ENCODE measurements around the gene ZNF862. TPM values are rescaled to one million over a fixed set of nuclear protein-coding genes. Genes with fewer than 3 reads are reported as not detected.

ZNF862 gene
- total RNA-seq, 1 donor from 2014 or later, result 1.7 TPM

DNA sequence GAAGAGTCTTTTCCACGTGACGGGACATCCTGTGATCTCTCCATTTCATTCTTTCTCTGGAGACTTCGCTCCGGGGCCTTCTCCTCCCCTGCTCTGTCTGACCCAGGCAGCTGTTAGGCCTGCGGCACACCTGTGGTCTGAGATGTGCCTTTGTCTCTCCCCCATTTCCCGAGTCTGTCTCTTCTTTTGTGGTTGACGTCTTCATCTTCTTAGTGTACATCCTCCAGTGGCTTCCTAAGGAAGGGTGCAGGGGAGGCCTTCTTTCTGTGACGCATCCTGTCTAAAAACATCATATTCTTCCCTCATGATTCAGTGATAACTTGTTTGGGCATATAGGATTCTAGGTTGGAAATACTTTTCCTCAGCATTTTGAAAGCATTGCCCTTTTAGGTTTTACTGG lies 18.4 kb downstream of the ZNF862 start:
- TF ChIP-seq, protein P1, sequence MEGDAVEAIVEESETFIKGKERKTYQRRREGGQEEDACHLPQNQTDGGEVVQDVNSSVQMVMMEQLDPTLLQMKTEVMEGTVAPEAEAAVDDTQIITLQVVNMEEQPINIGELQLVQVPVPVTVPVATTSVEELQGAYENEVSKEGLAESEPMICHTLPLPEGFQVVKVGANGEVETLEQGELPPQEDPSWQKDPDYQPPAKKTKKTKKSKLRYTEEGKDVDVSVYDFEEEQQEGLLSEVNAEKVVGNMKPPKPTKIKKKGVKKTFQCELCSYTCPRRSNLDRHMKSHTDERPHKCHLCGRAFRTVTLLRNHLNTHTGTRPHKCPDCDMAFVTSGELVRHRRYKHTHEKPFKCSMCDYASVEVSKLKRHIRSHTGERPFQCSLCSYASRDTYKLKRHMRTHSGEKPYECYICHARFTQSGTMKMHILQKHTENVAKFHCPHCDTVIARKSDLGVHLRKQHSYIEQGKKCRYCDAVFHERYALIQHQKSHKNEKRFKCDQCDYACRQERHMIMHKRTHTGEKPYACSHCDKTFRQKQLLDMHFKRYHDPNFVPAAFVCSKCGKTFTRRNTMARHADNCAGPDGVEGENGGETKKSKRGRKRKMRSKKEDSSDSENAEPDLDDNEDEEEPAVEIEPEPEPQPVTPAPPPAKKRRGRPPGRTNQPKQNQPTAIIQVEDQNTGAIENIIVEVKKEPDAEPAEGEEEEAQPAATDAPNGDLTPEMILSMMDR (IDR thresholded peaks at IDR 0.05), result no peak
- H3K9me3 ChIP-seq, result no peaks in the 10 kb centered on the region
- H3K4me3 ChIP-seq, result no peak overlapping the region
- H3K36me3 ChIP-seq, result peaks cover 31 to 42% of the 10 kb centered on the region in 2 donors
- intact Hi-C loops (cut with DNase I), result no loop called here
- no peaks in the 10 kb centered on the region for H3K4me1 ChIP-seq
- no peaks in the 10 kb centered on the region for H3K27me3 ChIP-seq
- no peak overlapping the region for H3K27ac ChIP-seq
- DNase-seq (ENCODE audit: low spot score in 2 of 2), result no peak

DNA sequence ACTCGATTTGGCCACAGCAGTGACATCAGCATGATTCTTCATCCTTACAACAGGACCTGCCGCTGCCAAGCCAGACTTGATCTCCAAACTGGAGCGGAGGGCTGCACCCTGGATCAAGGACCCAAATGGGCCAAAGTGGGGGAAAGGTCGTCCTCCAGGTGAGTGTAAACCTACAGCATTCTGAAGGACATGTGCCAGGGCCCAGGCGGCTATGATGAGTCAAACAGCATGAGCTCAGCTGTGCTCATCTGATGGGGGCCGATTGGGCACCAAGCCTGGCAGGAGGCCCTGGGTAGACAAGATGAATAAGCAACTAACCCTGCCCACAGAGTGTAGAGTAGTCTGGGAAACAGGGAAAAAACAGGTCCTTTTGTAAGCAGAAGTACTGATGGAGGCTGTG lies 21.2 kb downstream of the ZNF862 start:
- Histone ChIP-seq H3K9me3 (no peaks in the 10 kb centered on the region), H3K27me3 (no peaks in the 10 kb centered on the region), H3K4me3 (no peak overlapping the region), H3K27ac (no peak overlapping the region), H3K36me3 (peaks cover 47 to 58% of the 10 kb centered on the region in 2 donors), H3K4me1 (no peaks in the 10 kb centered on the region)
- TF ChIP-seq, protein P1 (IDR thresholded peaks at IDR 0.05), result no peak
- no peak for DNase-seq (ENCODE audit: low spot score in 2 of 2)
- intact Hi-C loops (cut with DNase I), result no loop called here

DNA sequence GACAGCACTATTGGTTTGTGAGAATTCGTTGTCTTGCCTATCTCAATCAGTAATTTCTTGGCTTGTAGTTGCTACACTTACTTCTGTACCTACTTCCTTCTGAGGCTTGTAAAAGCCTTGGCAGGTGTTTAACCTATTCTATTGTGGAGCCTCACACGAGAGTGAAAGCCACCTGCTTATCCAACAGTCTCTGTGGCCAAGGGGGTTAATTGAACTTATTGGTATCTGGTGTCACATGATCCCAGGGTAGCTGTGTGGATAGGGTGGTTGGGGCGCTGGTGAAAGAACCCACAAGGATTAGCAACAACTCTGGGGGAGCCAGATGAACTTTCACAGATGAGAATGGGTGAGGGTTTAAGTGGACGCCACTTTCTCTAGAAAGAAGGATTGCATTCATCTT lies 21.7 kb downstream of the ZNF862 start:
- no peak overlapping the region for H3K4me3 ChIP-seq
- H3K36me3 ChIP-seq, result peaks cover 51 to 63% of the 10 kb centered on the region in 2 donors

DNA sequence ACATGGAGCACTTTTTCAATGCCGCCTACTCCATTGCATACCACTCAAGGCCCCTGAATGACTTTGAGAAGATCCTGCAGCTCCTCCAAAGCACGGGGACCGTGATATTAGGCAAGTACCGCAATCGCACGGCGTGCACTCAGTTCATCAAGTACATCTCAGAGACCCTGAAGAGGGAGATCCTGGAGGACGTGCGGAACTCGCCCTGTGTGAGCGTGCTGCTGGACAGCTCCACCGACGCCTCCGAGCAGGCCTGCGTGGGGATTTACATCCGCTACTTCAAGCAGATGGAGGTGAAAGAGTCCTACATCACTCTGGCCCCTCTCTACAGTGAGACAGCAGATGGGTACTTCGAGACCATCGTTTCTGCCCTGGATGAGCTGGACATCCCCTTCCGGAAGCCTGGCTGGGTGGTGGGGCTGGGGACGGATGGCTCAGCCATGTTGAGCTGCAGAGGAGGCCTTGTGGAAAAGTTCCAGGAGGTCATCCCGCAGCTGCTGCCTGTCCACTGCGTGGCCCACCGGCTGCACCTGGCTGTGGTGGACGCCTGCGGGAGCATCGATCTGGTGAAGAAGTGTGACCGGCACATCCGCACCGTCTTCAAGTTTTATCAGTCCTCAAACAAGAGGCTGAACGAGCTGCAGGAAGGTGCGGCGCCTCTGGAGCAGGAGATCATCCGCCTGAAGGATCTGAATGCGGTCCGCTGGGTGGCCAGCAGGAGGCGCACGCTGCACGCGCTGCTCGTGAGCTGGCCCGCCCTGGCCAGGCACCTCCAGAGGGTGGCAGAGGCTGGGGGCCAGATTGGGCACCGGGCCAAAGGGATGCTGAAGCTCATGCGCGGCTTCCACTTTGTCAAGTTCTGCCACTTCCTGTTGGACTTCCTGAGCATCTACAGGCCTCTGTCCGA lies 22.9 kb downstream of the ZNF862 start:
- TF ChIP-seq, protein P1 (IDR thresholded peaks at IDR 0.05), result peak in 1 of 3 experiments; percentile 39
- Histone ChIP-seq H3K4me3 (no peak overlapping the region), H3K9me3 (no peaks in the 10 kb centered on the region), H3K27ac (no peak overlapping the region), H3K27me3 (no peaks in the 10 kb centered on the region), H3K4me1 (no peaks in the 10 kb centered on the region), H3K36me3 (peaks cover 51 to 73% of the 10 kb centered on the region in 2 donors)
- intact Hi-C loops (cut with DNase I), result no loop called here
- DNase-seq (ENCODE audit: low spot score in 2 of 2), result no peak

More for the DNA sequence above, 21.7 kb downstream of the ZNF862 start:
- Histone ChIP-seq H3K9me3 (no peaks in the 10 kb centered on the region), H3K27me3 (no peaks in the 10 kb centered on the region), H3K4me1 (no peaks in the 10 kb centered on the region), H3K27ac (no peak overlapping the region)
- no peak for DNase-seq (ENCODE audit: low spot score in 2 of 2)
- TF ChIP-seq, protein P1 (IDR thresholded peaks at IDR 0.05), result no peak
- intact Hi-C loops (cut with DNase I), result no loop called here

DNA sequence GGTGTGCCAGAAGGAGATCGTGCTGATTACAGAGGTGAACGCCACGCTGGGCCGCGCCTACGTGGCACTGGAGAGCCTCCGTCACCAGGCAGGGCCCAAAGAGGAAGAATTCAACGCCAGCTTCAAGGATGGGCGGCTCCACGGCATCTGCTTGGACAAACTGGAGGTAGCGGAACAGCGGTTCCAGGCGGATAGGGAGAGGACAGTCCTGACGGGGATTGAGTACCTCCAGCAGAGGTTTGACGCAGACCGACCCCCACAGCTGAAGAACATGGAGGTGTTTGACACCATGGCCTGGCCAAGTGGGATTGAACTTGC lies 23.5 kb downstream of the ZNF862 start:
- intact Hi-C loops (cut with DNase I), result no loop called here
- H3K27me3 ChIP-seq, result no peaks in the 10 kb centered on the region
- TF ChIP-seq, protein P1 (IDR thresholded peaks at IDR 0.05), result peak in 1 of 3 experiments; percentile 1
- H3K27ac ChIP-seq, result no peak overlapping the region
- no peak for DNase-seq (ENCODE audit: low spot score in 2 of 2)
- H3K4me3 ChIP-seq, result no peak overlapping the region
- no peaks in the 10 kb centered on the region for H3K9me3 ChIP-seq
- H3K36me3 ChIP-seq, result peaks cover 51 to 74% of the 10 kb centered on the region in 2 donors
- H3K4me1 ChIP-seq, result no peaks in the 10 kb centered on the region

Data from ascending aorta (tissue), 2 donors.